ENCODE measurements around the gene PCDHGC4. TPM values are rescaled to one million over a fixed set of nuclear protein-coding genes. Genes with fewer than 3 reads are reported as not detected.

Gene PCDHGC4
- total and polyA plus RNA-seq, 2 of the 13 experiments (the other 11 are each of a cell fraction or from before 2014, with no cell fraction given): 0.07 TPM; not detected in 1

- Histone ChIP-seq H3K9me3 (ENCODE audit: low read length) (no peaks in the 10 kb centered on the region), H2AFZ (ENCODE audit: low read length) (no peak overlapping the region), H3K4me3 (replicated peaks in 1 of 3; ENCODE audit: insufficient read depth in 1 of 3, low read depth in 2 of 3, low read length in 3 of 3) (no peak overlapping the region), H4K20me1 (ENCODE audit: insufficient read depth, low read length) (no peaks in the 10 kb centered on the region), H3K27ac (ENCODE audit: extremely low read length, insufficient read depth, low read length) (no peak overlapping the region), H3K9ac (ENCODE audit: insufficient read depth, low read depth, low read length) (no peak overlapping the region), H3K27me3 (ENCODE audit: control insufficient read depth in 1 of 2, insufficient read depth in 2 of 2, low read length in 2 of 2) (no peaks in the 10 kb centered on the region), H3K4me1 (ENCODE audit: insufficient read depth, low read length) (peaks cover 39% of the 10 kb centered on the region), H3K79me2 (ENCODE audit: insufficient read depth, low read length) (no peaks in the 10 kb centered on the region), H3K4me2 (ENCODE audit: low read depth, low read length) (no peak overlapping the region), H3K36me3 (replicated peaks in 1 of 2; ENCODE audit: control insufficient read depth in 1 of 2, insufficient read depth in 2 of 2, low read length in 2 of 2) (peaks cover 34 to 73% of the 10 kb centered on the region in 2 experiments)
- no peak for TF ChIP-seq IRF1 (CRISPR knock-in tag; IDR thresholded peaks at IDR 0.05; ENCODE audit: low read depth)
- no peak for TF ChIP-seq KLF13 (CRISPR knock-in tag; IDR thresholded peaks at IDR 0.05)
- TF ChIP-seq ONECUT2 (CRISPR knock-in tag; IDR thresholded peaks at IDR 0.05): no peak
- no peak for TF ChIP-seq GLI4 (CRISPR knock-in tag; IDR thresholded peaks at IDR 0.05; ENCODE audit: borderline replicate concordance)
- no peak for TF ChIP-seq CHD2 (IDR thresholded peaks at IDR 0.05; ENCODE audit: low read depth, low read length)
- TF ChIP-seq, protein P1, sequence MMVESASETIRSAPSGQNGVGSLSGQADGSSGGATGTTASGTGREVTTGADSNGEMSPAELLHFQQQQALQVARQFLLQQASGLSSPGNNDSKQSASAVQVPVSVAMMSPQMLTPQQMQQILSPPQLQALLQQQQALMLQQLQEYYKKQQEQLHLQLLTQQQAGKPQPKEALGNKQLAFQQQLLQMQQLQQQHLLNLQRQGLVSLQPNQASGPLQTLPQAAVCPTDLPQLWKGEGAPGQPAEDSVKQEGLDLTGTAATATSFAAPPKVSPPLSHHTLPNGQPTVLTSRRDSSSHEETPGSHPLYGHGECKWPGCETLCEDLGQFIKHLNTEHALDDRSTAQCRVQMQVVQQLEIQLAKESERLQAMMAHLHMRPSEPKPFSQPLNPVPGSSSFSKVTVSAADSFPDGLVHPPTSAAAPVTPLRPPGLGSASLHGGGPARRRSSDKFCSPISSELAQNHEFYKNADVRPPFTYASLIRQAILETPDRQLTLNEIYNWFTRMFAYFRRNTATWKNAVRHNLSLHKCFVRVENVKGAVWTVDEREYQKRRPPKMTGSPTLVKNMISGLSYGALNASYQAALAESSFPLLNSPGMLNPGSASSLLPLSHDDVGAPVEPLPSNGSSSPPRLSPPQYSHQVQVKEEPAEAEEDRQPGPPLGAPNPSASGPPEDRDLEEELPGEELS (CRISPR knock-in tag; IDR thresholded peaks at IDR 0.05): no peak
- TF ChIP-seq ZNF10 (CRISPR knock-in tag; IDR thresholded peaks at IDR 0.05; ENCODE audit: borderline replicate concordance, low read depth): no peak
- TF ChIP-seq ZKSCAN1 (IDR thresholded peaks at IDR 0.05; ENCODE audit: low read length): no peak
- TF ChIP-seq ZFP36 (IDR thresholded peaks at IDR 0.05; ENCODE audit: borderline replicate concordance, low read depth, low read length, partially characterized antibody): no peak
- no peak for TF ChIP-seq TBP (CRISPR knock-in tag; IDR thresholded peaks at IDR 0.05)
- no peak for TF ChIP-seq HDAC6 (IDR thresholded peaks at IDR 0.05; ENCODE audit: low read depth, low read length)
- no peak for TF ChIP-seq POGK (CRISPR knock-in tag; conservative IDR thresholded peaks at IDR 0.05)
- no peak for TF ChIP-seq ZNF556 (CRISPR knock-in tag; IDR thresholded peaks at IDR 0.05; ENCODE audit: borderline replicate concordance)
- TF ChIP-seq TIGD3 (CRISPR knock-in tag; IDR thresholded peaks at IDR 0.05; ENCODE audit: borderline replicate concordance): no peak
- no peak for TF ChIP-seq ZNF564 (CRISPR knock-in tag; IDR thresholded peaks at IDR 0.05)
- no peak for ATAC-seq
- 94% methylated on average over 6 of the region's 7 CpGs for WGBS (ENCODE audit: low lambda C conversion rate)
- TSS peak; percentile 26 for BruUV-seq (replicated peaks)
- FAIRE-seq: no peak
- in situ Hi-C loops (cut with HindIII; ENCODE audit: extremely low pct_ligation_motif_present, low pct_unique_long_range_greater_than_20kb) (loop anchor here (10.0 kb wide), 1 partner anchor 175 kb away; the partner anchor contains the start of genes PCDHGA4, PCDHGB1 and PCDHGB2), intact Hi-C loops (cut with micrococcal nuclease; ENCODE audit: unreplicated experiment) (loop anchor here (10.0 kb wide), 1 partner anchor 175 kb away; the partner anchor contains the start of genes PCDHGA4, PCDHGB1 and PCDHGB2)
- no peak for DNase-seq (ENCODE audit: low spot score)
- POLR2A ChIA-PET: no interaction called here
- CTCF ChIA-PET (ENCODE audit: low intra/inter-chr PET ratio, low total read pairs): no interaction called here
Measured at GRCh38 chr5:141529873-141530272, 45.0 kb downstream of the PCDHGC4 start.

All from HepG2 (cell line).